HEK293 (cell line): ENCODE data around the gene PER1.

Experiments
- GFI1B ChIP-seq: fragments of 450-650 bp; formaldehyde crosslinking; IDR thresholded peaks from 2 replicates; pipeline ENCODE4 v1.5.1; 2016; ENCODE audit warnings: missing biosample characterization, missing genetic modification characterization
- HOXA7 ChIP-seq: sonication (generic); formaldehyde crosslinking; IDR thresholded peaks from 2 replicates; pipeline ENCODE4 v1.8.1; 2022; ENCODE audit warnings: missing genetic modification reagents, borderline replicate concordance
- MEIS1 ChIP-seq: sonication (generic); formaldehyde crosslinking; IDR thresholded peaks from 2 replicates; pipeline ENCODE4 v1.8.1; 2022; ENCODE audit warnings: missing genetic modification reagents, mild to moderate bottlenecking, borderline replicate concordance
- PRDM2 ChIP-seq: fragments of 450-650 bp; formaldehyde crosslinking; IDR thresholded peaks from 2 replicates; pipeline ENCODE4 v1.5.1; 2016; ENCODE audit warnings: missing biosample characterization, missing genetic modification characterization, borderline replicate concordance
- SETDB1 ChIP-seq: IDR thresholded peaks from one replicate; pipeline ENCODE4 v1.6.1; 2017; ENCODE audit warnings: mild to moderate bottlenecking, low read length, moderate library complexity, mixed read lengths; ENCODE audit not compliant: insufficient read length
- TSHZ1 ChIP-seq: fragments of 450-650 bp; formaldehyde crosslinking; IDR thresholded peaks from 2 replicates; pipeline ENCODE4 v1.5.1; 2016; ENCODE audit warnings: missing biosample characterization, missing genetic modification characterization, borderline replicate concordance
- ZBTB49 ChIP-seq: fragments of 450-650 bp; formaldehyde crosslinking; IDR thresholded peaks from 2 replicates; pipeline ENCODE4 v1.5.1; 2016; ENCODE audit warnings: missing biosample characterization, missing genetic modification characterization, low read depth
- ZFP37 ChIP-seq: fragments of 450-650 bp; formaldehyde crosslinking; IDR thresholded peaks from 2 replicates; pipeline ENCODE4 v1.5.1; 2016; ENCODE audit warnings: missing biosample characterization, missing genetic modification characterization
- ZNF121 ChIP-seq: fragments of 450-650 bp; formaldehyde crosslinking; IDR thresholded peaks from 2 replicates; pipeline ENCODE4 v1.5.1; 2016; ENCODE audit warnings: missing biosample characterization, missing genetic modification characterization
- ZNF184 ChIP-seq: fragments of 450-650 bp; IDR thresholded peaks from 2 replicates; pipeline ENCODE4 v1.5.1; 2018; ENCODE audit warnings: missing biosample characterization, mild to moderate bottlenecking, missing genetic modification characterization
- ZNF2 ChIP-seq: fragments of 450-650 bp; formaldehyde crosslinking; IDR thresholded peaks from 2 replicates; pipeline ENCODE4 v1.5.1; 2016; ENCODE audit warnings: missing biosample characterization, missing genetic modification characterization
- ZNF211 ChIP-seq: fragments of 450-650 bp; formaldehyde crosslinking; IDR thresholded peaks from 2 replicates; pipeline ENCODE4 v1.5.1; 2016; ENCODE audit warnings: low read depth, missing biosample characterization, missing genetic modification characterization
- ZNF223 ChIP-seq: fragments of 450-650 bp; formaldehyde crosslinking; IDR thresholded peaks from 2 replicates; pipeline ENCODE4 v1.5.1; 2016; ENCODE audit warnings: missing biosample characterization, missing genetic modification characterization
- ZNF473 ChIP-seq: fragments of 450-650 bp; formaldehyde crosslinking; IDR thresholded peaks from 2 replicates; pipeline ENCODE4 v1.5.1; 2017; ENCODE audit warnings: missing biosample characterization, missing genetic modification characterization
- ZNF501 ChIP-seq: fragments of 450-650 bp; formaldehyde crosslinking; IDR thresholded peaks from 2 replicates; pipeline ENCODE4 v1.5.1; 2016; ENCODE audit warnings: missing biosample characterization, missing genetic modification characterization
- ZNF561 ChIP-seq: fragments of 450-650 bp; IDR thresholded peaks from 2 replicates; pipeline ENCODE4 v1.5.1; 2018; ENCODE audit warnings: missing biosample characterization, missing genetic modification characterization, borderline replicate concordance
- ZNF596 ChIP-seq: fragments of 450-650 bp; IDR thresholded peaks from 2 replicates; pipeline ENCODE4 v1.5.0; 2018; ENCODE audit warnings: missing biosample characterization, mild to moderate bottlenecking, missing genetic modification characterization, moderate library complexity
- ZNF624 ChIP-seq: fragments of 450-650 bp; formaldehyde crosslinking; IDR thresholded peaks from 2 replicates; pipeline ENCODE4 v1.5.1; 2017; ENCODE audit warnings: missing biosample characterization, missing genetic modification characterization
- ZNF626 ChIP-seq: fragments of 450-650 bp; sonication (Bioruptor Pico); formaldehyde crosslinking; IDR thresholded peaks from 2 replicates; pipeline ENCODE4 v1.5.1; 2018; ENCODE audit warnings: missing biosample characterization, missing genetic modification characterization, inconsistent platforms
- ZNF660 ChIP-seq: fragments of 450-650 bp; IDR thresholded peaks from 2 replicates; pipeline ENCODE4 v1.5.1; 2018; ENCODE audit warnings: missing biosample characterization, mild to moderate bottlenecking, missing genetic modification characterization
- ZSCAN18 ChIP-seq: fragments of 450-650 bp; formaldehyde crosslinking; IDR thresholded peaks from 2 replicates; pipeline ENCODE4 v1.5.1; 2016; ENCODE audit warnings: missing biosample characterization, missing genetic modification characterization
- ZSCAN30 ChIP-seq: fragments of 450-650 bp; IDR thresholded peaks from 2 replicates; pipeline ENCODE4 v1.5.1; 2018; ENCODE audit warnings: missing biosample characterization, mild to moderate bottlenecking, missing genetic modification characterization, moderate library complexity
- TF ChIP-seq, protein P1 (sequence below): fragments of 450-650 bp; formaldehyde crosslinking; IDR thresholded peaks from 2 replicates; pipeline ENCODE4 v1.5.1; 2017; ENCODE audit warnings: missing biosample characterization, missing genetic modification characterization

The PER1 gene

GRCh38 chr17:8118769-8119580 lies 33.2 kb downstream of the PER1 start (continued):
- TF ChIP-seq PRDM2: no peak
- peak; percentile 40; the same call in 1 of the 2 replicates for TF ChIP-seq GFI1B (tag by site-specific recombination)
- TF ChIP-seq ZNF501 (tag by site-specific recombination): peak; percentile 50
- TF ChIP-seq ZNF624 (tag by site-specific recombination): no peak
- TF ChIP-seq ZNF223 (tag by site-specific recombination): no peak
- TF ChIP-seq ZNF121 (tag by site-specific recombination): no peak
- TF ChIP-seq ZNF184 (tag by site-specific recombination): peak; percentile 45; the same call in 1 of the 2 replicates
- TF ChIP-seq ZSCAN30 (tag by site-specific recombination): peak; percentile 92
- TF ChIP-seq ZNF660 (tag by site-specific recombination): peak; percentile 94
- TF ChIP-seq SETDB1: no peak
- peak; percentile 80; the same call in 1 of the 2 replicates for TF ChIP-seq ZNF561 (tag by site-specific recombination)
- TF ChIP-seq ZBTB49: no peak
- no peak for TF ChIP-seq ZNF211 (tag by site-specific recombination)
- TF ChIP-seq, protein P1, sequence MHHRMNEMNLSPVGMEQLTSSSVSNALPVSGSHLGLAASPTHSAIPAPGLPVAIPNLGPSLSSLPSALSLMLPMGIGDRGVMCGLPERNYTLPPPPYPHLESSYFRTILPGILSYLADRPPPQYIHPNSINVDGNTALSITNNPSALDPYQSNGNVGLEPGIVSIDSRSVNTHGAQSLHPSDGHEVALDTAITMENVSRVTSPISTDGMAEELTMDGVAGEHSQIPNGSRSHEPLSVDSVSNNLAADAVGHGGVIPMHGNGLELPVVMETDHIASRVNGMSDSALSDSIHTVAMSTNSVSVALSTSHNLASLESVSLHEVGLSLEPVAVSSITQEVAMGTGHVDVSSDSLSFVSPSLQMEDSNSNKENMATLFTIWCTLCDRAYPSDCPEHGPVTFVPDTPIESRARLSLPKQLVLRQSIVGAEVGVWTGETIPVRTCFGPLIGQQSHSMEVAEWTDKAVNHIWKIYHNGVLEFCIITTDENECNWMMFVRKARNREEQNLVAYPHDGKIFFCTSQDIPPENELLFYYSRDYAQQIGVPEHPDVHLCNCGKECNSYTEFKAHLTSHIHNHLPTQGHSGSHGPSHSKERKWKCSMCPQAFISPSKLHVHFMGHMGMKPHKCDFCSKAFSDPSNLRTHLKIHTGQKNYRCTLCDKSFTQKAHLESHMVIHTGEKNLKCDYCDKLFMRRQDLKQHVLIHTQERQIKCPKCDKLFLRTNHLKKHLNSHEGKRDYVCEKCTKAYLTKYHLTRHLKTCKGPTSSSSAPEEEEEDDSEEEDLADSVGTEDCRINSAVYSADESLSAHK (tag by site-specific recombination): peak; percentile 52; the same call in 1 of the 2 replicates
- no peak for TF ChIP-seq HOXA7 (CRISPR knock-in tag)
- TF ChIP-seq ZSCAN18: peak; percentile 90; the same call in 1 of the 2 replicates
- no peak for TF ChIP-seq TSHZ1 (tag by site-specific recombination)
- TF ChIP-seq MEIS1 (CRISPR knock-in tag): no peak
- no peak for TF ChIP-seq ZNF596 (tag by site-specific recombination)
- TF ChIP-seq ZFP37: no peak
- no peak for TF ChIP-seq ZNF473 (tag by site-specific recombination)
- no peak for TF ChIP-seq ZNF626 (tag by site-specific recombination)
- TF ChIP-seq ZNF2 (tag by site-specific recombination): peak; percentile 94
